Left lung (tissue), 10 donors: Measurements from ENCODE around the gene PLSCR5. TPM values are rescaled to one million over a fixed set of nuclear protein-coding genes. Genes with fewer than 3 reads are reported as not detected.
A peak's percentile ranks its signal among the peaks of the same experiment; 100 is the strongest.

Experiments
- ATAC-seq: fragments of 200-7000 bp; cut with Tn5 transposase; one replicate; pipeline ENCODE4 v1.9.1; 2020; ENCODE audit warnings: moderate library complexity
- DNase-seq, 4 donors: peaks; one replicate each; pipeline ENCODE4 v3.0.0-alpha.2; 2013 to 2020
- H3K27ac ChIP-seq, 2 donors: fragments of 200-600 bp; sonication (generic) in 1 of 2; one replicate each; pipeline versions ENCODE4 v1.5.0 to v1.8.0; 2020 to 2021
- H3K27me3 ChIP-seq, 2 donors: fragments of 200-600 bp; sonication (generic) in 1 of 2; one replicate each; pipeline versions ENCODE4 v1.5.0 to v1.8.0; 2020 to 2021
- H3K36me3 ChIP-seq, 2 donors: fragments of 200-600 bp; sonication (generic) in 1 of 2; one replicate each; pipeline versions ENCODE4 v1.5.0 to v1.8.0; 2020 to 2021
- H3K4me1 ChIP-seq, 2 donors: fragments of 200-600 bp; one replicate each; pipeline ENCODE4 v1.8.0; 2021
- H3K4me3 ChIP-seq, 2 donors: fragments of 200-600 bp; sonication (generic) in 1 of 2; one replicate each; pipeline versions ENCODE4 v1.5.0 to v1.8.0; 2020 to 2021; ENCODE audit warnings: mild to moderate bottlenecking in 1 of 2
- H3K9me3 ChIP-seq, 2 donors: fragments of 200-600 bp; sonication (generic) in 1 of 2; one replicate each; pipeline versions ENCODE4 v1.5.0 to v1.8.0; 2020 to 2021
- CTCF ChIP-seq, 2 donors: fragments of 200-600 bp; sonication (generic) in 1 of 2; IDR thresholded peaks; one replicate each; pipeline versions ENCODE4 v1.5.0 to v1.8.0; 2021; ENCODE audit warnings: antibody characterized with exemption in 2 of 2
- intact Hi-C, 2 donors: fragments of 100-400 bp; cut with DNase I; formaldehyde crosslinking; loops; one replicate each; pipeline versions ENCODE4 v1.11.2 to v1.14.2; 2022
- polyA plus RNA-seq, 6 donors: library from polyadenylated mRNA; unstranded; fragments of 120-200 nt; gene quantifications; one replicate each; pipeline ENCODE4 v1.2.1, GENCODE V29; 2013; ENCODE audit not compliant: insufficient read length in 6 of 6
- total RNA-seq, 2 donors: library from RNA; stranded (reverse); fragmentation: NEBNext Ultra II Directional; extraction: Animal tissue kit (Norgen Biotek cat#: 25700); gene quantifications; one replicate each; pipeline ENCODE4 v1.2.1, GENCODE V29; 2021
- donor health status: DM: no; HTN: yes; CAD: no.
- donor health status: DM: no; HTN: no; CAD: no.

PLSCR5 gene
- total and polyA plus RNA-seq, 8 donors = 0.10 TPM; not detected in 7

GRCh38 chr3:146557745-146558144 is 47.4 kb downstream of the PLSCR5 start:
- intact Hi-C loops = no loop called here
- no peak for TF ChIP-seq CTCF (IDR thresholded peaks at IDR 0.05)
- Histone ChIP-seq H3K9me3 (no peaks in the 10 kb centered on the region), H3K4me1 (peaks cover 0 to 13% of the 10 kb centered on the region in 2 donors), H3K4me3 (no peak overlapping the region), H3K27ac (peak overlapping the region in 1 of 2 donors; percentile 67), H3K36me3 (no peaks in the 10 kb centered on the region), H3K27me3 (no peaks in the 10 kb centered on the region)
- ATAC-seq (peak; percentile 46), DNase-seq (no peak)

GRCh38 chr3:146555311-146555710 is 49.8 kb downstream of the PLSCR5 start:
- intact Hi-C loops = no loop called here
- Histone ChIP-seq H3K4me3 (no peak overlapping the region), H3K4me1 (peaks cover 0 to 25% of the 10 kb centered on the region in 2 donors), H3K9me3 (no peaks in the 10 kb centered on the region), H3K27me3 (no peaks in the 10 kb centered on the region), H3K36me3 (no peaks in the 10 kb centered on the region), H3K27ac (peak overlapping the region in 1 of 2 donors; percentile 74)
- TF ChIP-seq CTCF (IDR thresholded peaks at IDR 0.05) = no peak
- DNase-seq (no peak), ATAC-seq (no peak)

GRCh38 chr3:146554151-146554760 is 50.9 kb downstream of the PLSCR5 start:
- no peaks in the 10 kb centered on the region for H3K36me3 ChIP-seq
- intact Hi-C loops = no loop called here
- peaks cover 0 to 32% of the 10 kb centered on the region in 2 donors for H3K4me1 ChIP-seq
- no peak for ATAC-seq
- no peak for TF ChIP-seq CTCF (IDR thresholded peaks at IDR 0.05)
- no peaks in the 10 kb centered on the region for H3K27me3 ChIP-seq
- no peak for DNase-seq
- H3K9me3 ChIP-seq = no peaks in the 10 kb centered on the region
- H3K27ac ChIP-seq = peak overlapping the region in 1 of 2 donors; percentile 74
- H3K4me3 ChIP-seq = no peak overlapping the region

GRCh38 chr3:146550743-146551510 is 54.2 kb downstream of the PLSCR5 start:
- ATAC-seq = peak; percentile 23
- H3K27ac ChIP-seq = peak overlapping the region in 1 of 2 donors; percentile 40

More at GRCh38 chr3:146550743-146551510, 54.2 kb downstream of the PLSCR5 start:
- no peak for TF ChIP-seq CTCF (IDR thresholded peaks at IDR 0.05)
- Histone ChIP-seq H3K4me1 (peaks cover 0 to 28% of the 10 kb centered on the region in 2 donors), H3K4me3 (no peak overlapping the region), H3K27me3 (no peaks in the 10 kb centered on the region), H3K9me3 (no peaks in the 10 kb centered on the region), H3K36me3 (no peaks in the 10 kb centered on the region)
- intact Hi-C loops = no loop called here
- DNase-seq = no peak
